HAP-1 (cell line): ENCODE measurements around the gene DPY30.
A peak's percentile ranks its signal among the peaks of the same experiment; 100 is the strongest.

Experiments
- DNase-seq, 2 experiments: peaks; one replicate each; pipeline ENCODE4 v3.0.0-alpha.2; 2016 to 2020; ENCODE audit warnings: low spot score in 2 of 2
- H3K27me3 ChIP-seq: fragments of 250-450 bp; sonication (Bioruptor Pico); 2 replicates; pipeline ENCODE4 v1.5.1; 2020; ENCODE audit warnings: low read depth, mild to moderate bottlenecking, moderate library complexity
- H3K36me3 ChIP-seq: fragments of 250-450 bp; sonication (Bioruptor Pico); replicated peaks from 2 replicates; pipeline ENCODE4 v1.5.1; 2020; ENCODE audit warnings: mild to moderate bottlenecking
- H3K4me1 ChIP-seq: fragments of 250-450 bp; sonication (Bioruptor Pico); 2 replicates; pipeline ENCODE4 v1.5.1; 2020; ENCODE audit warnings: mild to moderate bottlenecking
- H3K4me3 ChIP-seq: fragments of 250-450 bp; sonication (Bioruptor Pico); 2 replicates; pipeline ENCODE4 v1.5.1; 2020; ENCODE audit warnings: mild to moderate bottlenecking, moderate library complexity
- H3K9me3 ChIP-seq: fragments of 250-450 bp; sonication (Bioruptor Pico); 2 replicates; pipeline ENCODE4 v1.5.1; 2020; ENCODE audit warnings: mild to moderate bottlenecking, moderate library complexity
- in situ Hi-C: fragments of 300-500 bp; cut with MboI; formaldehyde crosslinking; loops from 3 replicates; pipeline ENCODE4 v1.14.3; 2020; ENCODE audit warnings: low sequenced_read_pairs, inconsistent platforms, mixed read lengths

DPY30 gene

DNA sequence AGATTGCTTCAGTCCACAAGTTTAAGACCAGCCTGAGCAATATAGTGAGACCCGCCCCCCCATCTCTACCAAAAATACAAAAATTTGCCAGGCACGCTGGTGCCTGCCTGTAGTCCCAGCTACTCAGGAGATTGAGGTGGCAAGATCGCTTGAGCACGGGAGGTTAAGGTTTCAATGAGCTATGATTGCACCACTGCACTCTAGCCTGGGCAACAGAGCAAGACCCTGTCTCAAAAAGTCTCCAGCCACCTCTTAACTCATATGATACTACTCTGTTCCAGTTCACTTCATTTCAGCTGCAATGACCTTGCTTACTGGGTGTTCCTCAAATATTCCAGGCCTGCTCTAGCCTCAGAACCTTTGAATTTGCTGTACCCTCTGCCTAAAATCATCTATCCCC is 40.2 kb downstream of the DPY30 start:
- H3K27me3 ChIP-seq, result no peaks in the 10 kb centered on the region
- DNase-seq, result no peak
- H3K4me1 ChIP-seq, result peaks cover 4% of the 10 kb centered on the region; the same call in 1 of the 2 replicates
- H3K36me3 ChIP-seq, result no peaks in the 10 kb centered on the region
- in situ Hi-C loops, result no loop called here
- no peaks in the 10 kb centered on the region for H3K9me3 ChIP-seq
- H3K4me3 ChIP-seq, result no peak overlapping the region

GRCh38 chr2:31998731-31999383 is 40.7 kb downstream of the DPY30 start:
- H3K9me3 ChIP-seq, result no peaks in the 10 kb centered on the region
- H3K27me3 ChIP-seq, result no peaks in the 10 kb centered on the region
- H3K4me3 ChIP-seq, result no peak overlapping the region
- in situ Hi-C loops, result no loop called here
- peaks cover 4% of the 10 kb centered on the region; the same call in 1 of the 2 replicates for H3K4me1 ChIP-seq
- no peak for DNase-seq
- no peaks in the 10 kb centered on the region for H3K36me3 ChIP-seq

GRCh38 chr2:31997653-31998052 is 42.0 kb downstream of the DPY30 start:
- Histone ChIP-seq H3K4me1 (peaks cover 4% of the 10 kb centered on the region; the same call in 1 of the 2 replicates), H3K9me3 (no peaks in the 10 kb centered on the region), H3K36me3 (no peaks in the 10 kb centered on the region), H3K27me3 (no peaks in the 10 kb centered on the region), H3K4me3 (no peak overlapping the region)
- in situ Hi-C loops, result no loop called here
- no peak for DNase-seq

- no peaks in the 10 kb centered on the region for H3K9me3 ChIP-seq
- no peaks in the 10 kb centered on the region for H3K36me3 ChIP-seq
- DNase-seq, result no peak
- peaks cover 11% of the 10 kb centered on the region for H3K4me1 ChIP-seq
- no peaks in the 10 kb centered on the region for H3K27me3 ChIP-seq
- no peak overlapping the region for H3K4me3 ChIP-seq
- in situ Hi-C loops, result no loop called here
These were observed 42.9 kb downstream of the DPY30 start for GRCh38 chr2:31996571-31997150.

DNA sequence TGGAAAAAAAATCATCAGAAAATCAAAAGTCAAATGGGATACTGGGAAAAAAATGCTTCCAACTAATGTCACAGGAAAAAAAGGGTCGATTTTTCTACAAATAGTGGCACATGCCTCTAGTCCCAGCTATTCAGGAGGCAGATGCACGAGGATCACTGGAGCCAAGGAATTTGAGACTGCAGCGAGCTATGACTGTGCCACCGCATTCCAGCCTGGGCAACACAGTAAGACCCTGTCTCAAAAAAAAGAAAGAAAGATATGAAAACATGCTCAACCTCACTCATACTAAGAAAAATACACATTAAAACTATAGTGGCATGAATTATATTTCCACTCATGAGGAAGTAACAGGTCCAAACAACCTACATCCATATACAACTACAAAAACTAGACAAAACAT is 46.7 kb downstream of the DPY30 start:
- in situ Hi-C loops, result no loop called here
- DNase-seq, result no peak
- no peaks in the 10 kb centered on the region for H3K9me3 ChIP-seq
- H3K4me3 ChIP-seq, result no peak overlapping the region
- H3K27me3 ChIP-seq, result no peaks in the 10 kb centered on the region
- no peaks in the 10 kb centered on the region; the same call in 1 of the 2 replicates for H3K36me3 ChIP-seq
- H3K4me1 ChIP-seq, result peaks cover 13% of the 10 kb centered on the region

DNA sequence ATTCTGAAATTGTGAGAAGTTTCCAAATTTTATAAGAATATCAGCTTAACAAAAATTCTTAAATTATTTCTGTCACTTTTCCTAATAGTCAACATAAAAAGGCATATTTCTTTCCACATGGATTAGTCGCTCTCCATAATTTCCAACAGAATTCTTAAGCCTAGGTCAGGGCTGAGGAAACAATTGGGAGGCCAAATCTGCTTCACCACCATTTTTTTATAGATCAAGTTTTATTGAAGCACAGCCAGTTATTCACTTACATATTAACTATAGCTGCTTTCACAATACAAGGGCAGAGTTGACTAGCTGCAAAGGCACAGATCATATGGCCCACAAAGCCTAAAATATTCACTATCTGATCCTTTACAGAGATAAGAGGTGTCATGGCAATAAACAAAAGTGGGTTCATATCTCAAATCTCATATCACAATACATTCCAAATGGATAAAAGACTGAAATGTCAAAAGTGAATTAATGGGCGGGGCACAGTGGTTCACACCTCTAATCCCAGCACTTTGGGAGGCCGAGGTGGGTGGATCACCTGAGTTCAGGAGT is 47.5 kb downstream of the DPY30 start:
- H3K9me3 ChIP-seq, result no peaks in the 10 kb centered on the region
- H3K27me3 ChIP-seq, result no peaks in the 10 kb centered on the region
- in situ Hi-C loops, result no loop called here
- H3K4me1 ChIP-seq, result peaks cover 9% of the 10 kb centered on the region
- no peaks in the 10 kb centered on the region; the same call in 1 of the 2 replicates for H3K36me3 ChIP-seq
- peak in 1 of 2 experiments; percentile 28 for DNase-seq
- H3K4me3 ChIP-seq, result no peak overlapping the region

DNA sequence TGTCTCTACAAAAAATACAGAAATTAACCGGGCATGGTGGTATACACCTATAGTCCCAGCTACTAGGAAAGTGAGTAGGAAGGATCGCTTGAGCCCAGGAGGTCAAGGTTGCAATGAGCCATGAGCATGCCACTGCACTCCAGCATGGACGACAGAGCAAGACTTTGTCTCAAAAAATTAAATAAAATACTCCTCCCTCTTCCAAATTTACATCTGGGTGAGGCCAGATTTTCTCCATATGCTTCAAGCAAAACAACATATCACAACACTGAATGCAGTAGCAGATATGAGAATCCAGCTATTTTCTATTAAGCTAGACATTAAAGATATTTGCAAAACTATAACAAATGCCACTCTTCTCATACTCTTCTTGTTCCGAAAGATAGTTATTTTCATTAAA is 49.7 kb downstream of the DPY30 start:
- in situ Hi-C loops, result no loop called here
- Histone ChIP-seq H3K4me1 (peaks cover 9% of the 10 kb centered on the region), H3K4me3 (no peak overlapping the region), H3K36me3 (no peaks in the 10 kb centered on the region; the same call in 1 of the 2 replicates), H3K9me3 (no peaks in the 10 kb centered on the region), H3K27me3 (no peaks in the 10 kb centered on the region)
- no peak for DNase-seq

DNA sequence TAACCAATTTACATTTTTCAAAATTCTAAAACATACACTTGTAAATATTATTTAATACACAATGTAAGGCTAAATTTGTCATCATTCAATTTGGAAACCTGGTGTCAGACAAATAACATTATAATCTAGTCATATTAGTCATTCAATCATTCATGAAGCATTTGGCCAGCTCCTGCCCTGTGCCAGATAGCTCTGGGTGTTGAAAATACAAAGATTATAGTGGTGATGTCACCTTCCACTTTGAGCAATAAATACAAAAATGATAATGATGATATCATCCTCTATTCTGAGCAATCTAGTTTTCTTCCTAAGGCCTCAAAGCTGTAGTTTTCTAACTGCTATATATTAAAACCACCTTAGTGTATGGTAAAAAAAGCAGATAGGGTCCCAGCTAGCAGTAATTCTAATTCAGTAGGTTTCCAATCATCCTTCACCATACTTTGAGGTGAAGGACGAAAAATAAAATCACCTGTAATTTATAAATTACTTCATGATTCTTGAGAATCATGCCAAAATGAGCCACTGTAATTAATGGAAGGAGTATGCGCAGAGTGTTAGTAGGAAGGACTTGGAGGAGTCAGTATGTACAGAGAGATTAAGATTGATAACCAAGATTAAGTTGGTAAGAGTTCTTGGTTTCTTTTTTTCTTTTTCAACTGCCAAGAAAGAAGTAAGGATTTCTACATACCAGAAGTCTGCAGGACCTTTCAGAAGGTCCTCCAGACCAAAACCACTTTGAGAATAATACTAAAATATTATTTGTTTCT is 52.0 kb downstream of the DPY30 start:
- in situ Hi-C loops, result no loop called here
- Histone ChIP-seq H3K4me3 (no peak overlapping the region), H3K27me3 (no peaks in the 10 kb centered on the region), H3K4me1 (peaks cover 9% of the 10 kb centered on the region), H3K9me3 (no peaks in the 10 kb centered on the region), H3K36me3 (no peaks in the 10 kb centered on the region; the same call in 1 of the 2 replicates)
- no peak for DNase-seq

DNA sequence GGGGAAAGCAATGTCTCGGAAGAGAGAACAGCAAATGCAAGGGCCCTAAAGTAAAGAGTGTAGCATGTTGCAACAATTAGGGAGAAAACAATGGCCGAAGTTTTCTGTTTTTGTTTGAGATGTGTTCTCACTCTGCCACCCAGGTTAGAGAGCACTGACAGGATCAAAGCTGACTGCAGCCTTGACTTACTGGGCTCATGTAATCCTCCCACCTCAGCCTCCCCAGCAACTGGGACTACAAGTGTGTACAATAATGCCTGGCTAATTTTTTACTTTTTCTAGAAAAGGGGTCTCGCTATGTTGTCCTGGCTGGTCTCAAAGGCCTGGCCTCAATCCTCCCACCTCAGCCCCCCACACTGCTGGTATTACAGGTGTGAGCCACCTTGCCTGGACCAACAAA is 52.7 kb downstream of the DPY30 start:
- no peaks in the 10 kb centered on the region; the same call in 1 of the 2 replicates for H3K36me3 ChIP-seq
- no peaks in the 10 kb centered on the region for H3K27me3 ChIP-seq
- no peaks in the 10 kb centered on the region for H3K9me3 ChIP-seq
- DNase-seq, result no peak
- in situ Hi-C loops, result no loop called here
- peaks cover 4% of the 10 kb centered on the region for H3K4me1 ChIP-seq
- H3K4me3 ChIP-seq, result no peak overlapping the region

DNA sequence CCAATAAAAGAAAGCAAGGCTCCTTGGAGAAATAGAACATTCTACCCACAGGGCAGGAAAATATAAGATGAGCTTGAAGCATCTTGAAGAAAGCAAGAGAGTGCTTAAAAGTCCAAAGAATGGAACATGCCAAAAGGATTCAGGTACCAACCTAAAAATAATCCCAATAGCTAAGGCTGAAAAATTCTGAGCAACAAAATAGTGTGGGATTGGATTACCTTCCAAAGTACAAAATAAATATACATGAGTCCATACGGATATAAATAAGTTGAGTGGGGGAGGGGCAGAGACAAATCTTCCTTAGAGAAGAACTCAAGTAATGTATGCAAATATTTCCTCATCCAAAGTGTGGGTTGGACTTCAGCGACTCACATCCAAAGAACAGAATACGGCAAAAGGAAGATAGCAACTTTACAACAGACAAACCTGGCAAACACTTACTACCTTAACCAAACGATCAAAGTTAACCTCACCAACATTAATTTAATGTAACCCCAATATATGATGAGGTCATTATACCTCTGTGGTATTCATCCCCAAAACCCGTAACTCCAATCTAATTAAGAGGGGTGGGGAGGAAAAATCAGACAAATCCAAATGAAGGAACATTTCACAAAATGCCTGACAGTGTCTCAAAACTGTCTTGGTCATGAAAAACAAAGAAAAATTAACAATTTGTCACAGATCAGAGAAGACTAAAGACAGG is 55.7 kb downstream of the DPY30 start:
- H3K27me3 ChIP-seq, result no peaks in the 10 kb centered on the region
- no peaks in the 10 kb centered on the region for H3K4me1 ChIP-seq
- no peaks in the 10 kb centered on the region for H3K36me3 ChIP-seq
- no peak overlapping the region for H3K4me3 ChIP-seq
- in situ Hi-C loops, result no loop called here
- DNase-seq, result no peak
- H3K9me3 ChIP-seq, result no peaks in the 10 kb centered on the region

GRCh38 chr2:31980674-31981356 is 58.8 kb downstream of the DPY30 start:
- DNase-seq, result no peak
- H3K4me3 ChIP-seq, result no peak overlapping the region
- in situ Hi-C loops, result no loop called here

GRCh38 chr2:31979956-31980355 is 59.6 kb downstream of the DPY30 start:
- Histone ChIP-seq H3K4me3 (no peak overlapping the region), H3K4me1 (no peaks in the 10 kb centered on the region), H3K9me3 (no peaks in the 10 kb centered on the region), H3K27me3 (no peaks in the 10 kb centered on the region), H3K36me3 (no peaks in the 10 kb centered on the region)
- no peak for DNase-seq
- in situ Hi-C loops, result no loop called here

More at GRCh38 chr2:31980674-31981356, 58.8 kb downstream of the DPY30 start:
- H3K36me3 ChIP-seq, result no peaks in the 10 kb centered on the region
- no peaks in the 10 kb centered on the region for H3K4me1 ChIP-seq
- H3K27me3 ChIP-seq, result no peaks in the 10 kb centered on the region
- H3K9me3 ChIP-seq, result no peaks in the 10 kb centered on the region

GRCh38 chr2:31979018-31979417 is 60.6 kb downstream of the DPY30 start:
- DNase-seq, result no peak
- H3K4me1 ChIP-seq, result no peaks in the 10 kb centered on the region
- H3K27me3 ChIP-seq, result no peaks in the 10 kb centered on the region
- in situ Hi-C loops, result no loop called here
- H3K4me3 ChIP-seq, result no peak overlapping the region
- no peaks in the 10 kb centered on the region for H3K9me3 ChIP-seq
- no peaks in the 10 kb centered on the region for H3K36me3 ChIP-seq
